GM12872 (cell line): ENCODE results near the gene SENP7.

Source experiments
- CTCF ChIP-seq: IDR thresholded peaks from 3 replicates; pipeline ENCODE4 v1.5.1; 2011; ENCODE audit warnings: low read depth, mild to moderate bottlenecking, low read length, moderate library complexity; ENCODE audit not compliant: insufficient read depth

SENP7 gene

GRCh38 chr3:101325393-101326134, 187.4 kb downstream of the SENP7 start:
- TF ChIP-seq CTCF, result no peak

GRCh38 chr3:101320475-101320874, 192.5 kb downstream of the SENP7 start, which contains the start of gene IMPG2:
TSS of gene IMPG2 (minus strand) at chr3:101320575. CDS start at chr3:101320372, 203 bp downstream.
- TF ChIP-seq CTCF, result no peak

GRCh38 chr3:101319531-101319930, 193.5 kb downstream of the SENP7 start:
- TF ChIP-seq CTCF, result no peak

GRCh38 chr3:101312545-101312944, 200.5 kb downstream of the SENP7 start:
- TF ChIP-seq CTCF, result no peak

- no peak for TF ChIP-seq CTCF
Measured at GRCh38 chr3:101311676-101312075, 201.3 kb downstream of the SENP7 start.

GRCh38 chr3:101310978-101311375, 202.0 kb downstream of the SENP7 start:
- no peak for TF ChIP-seq CTCF

GRCh38 chr3:101303836-101304235, 209.2 kb downstream of the SENP7 start:
- TF ChIP-seq CTCF, result no peak
